HG03280 (cell line): ENCODE measurements around the gene ETV3.

Experiments
- ATAC-seq: cut with Tn5 transposase; IDR thresholded peaks from one replicate; pipeline ENCODE4 v1.9.1; 2021; ENCODE audit warnings: mild to moderate bottlenecking, moderate library complexity; ENCODE audit not compliant: unreplicated experiment

The ETV3 gene

DNA sequence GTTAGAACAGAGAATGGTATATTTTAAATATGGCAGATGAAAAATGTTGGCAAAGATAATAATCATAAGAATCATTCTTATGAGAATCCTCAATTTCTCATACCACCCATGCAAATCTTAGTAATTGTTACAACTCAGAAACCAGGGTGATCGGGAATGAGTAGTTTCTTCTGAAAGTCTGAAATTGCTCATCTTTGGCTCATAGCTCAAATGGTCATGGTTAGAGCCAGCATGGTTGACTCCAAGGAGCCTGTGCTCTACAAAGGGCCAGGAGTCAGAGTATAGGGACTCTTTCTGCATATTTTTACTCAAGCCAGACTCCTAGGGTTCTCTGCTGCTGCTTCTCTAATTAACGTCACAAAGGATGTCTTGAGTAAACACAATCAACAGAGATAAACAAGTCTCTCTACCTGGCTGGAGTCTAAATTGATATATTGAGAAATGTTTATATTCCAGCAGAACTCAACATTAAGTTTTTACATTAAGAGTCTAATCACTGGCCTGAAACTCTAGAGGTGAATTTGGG, 1.9 kb upstream of the ETV3 start:
- ATAC-seq, result no peak

DNA sequence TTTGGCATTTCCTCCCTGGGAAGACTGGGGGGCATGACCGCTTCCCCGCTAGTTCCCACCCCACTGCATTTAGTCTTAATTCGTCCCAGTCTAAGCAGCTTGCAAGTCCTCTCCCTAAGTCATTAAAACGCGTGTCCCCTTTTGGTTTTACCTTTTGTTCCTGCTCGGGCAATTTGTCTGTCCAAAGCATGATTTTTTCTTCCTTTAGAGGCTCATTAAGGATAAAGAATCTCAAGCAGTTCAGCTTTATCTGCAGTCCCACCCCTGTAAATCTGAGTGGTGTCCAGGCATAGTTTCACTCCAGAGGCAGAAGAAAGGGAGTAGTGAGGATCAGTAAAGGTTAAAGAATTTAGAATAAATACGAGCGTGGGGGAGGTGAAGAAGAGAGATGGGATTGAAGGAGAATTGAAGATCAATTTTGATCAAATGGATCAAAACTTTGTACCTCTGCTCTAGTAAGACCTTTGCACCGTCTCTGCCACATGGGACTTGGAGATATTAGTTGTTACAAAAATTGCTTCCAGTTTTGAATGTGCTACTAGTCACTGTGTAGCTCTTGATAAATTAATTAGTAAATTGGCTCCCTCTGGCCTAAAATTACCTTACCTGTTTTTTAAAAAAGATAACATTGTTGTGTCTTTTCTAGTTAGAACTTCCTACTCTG, 989 bp upstream of the ETV3 start:
- no peak for ATAC-seq

DNA sequence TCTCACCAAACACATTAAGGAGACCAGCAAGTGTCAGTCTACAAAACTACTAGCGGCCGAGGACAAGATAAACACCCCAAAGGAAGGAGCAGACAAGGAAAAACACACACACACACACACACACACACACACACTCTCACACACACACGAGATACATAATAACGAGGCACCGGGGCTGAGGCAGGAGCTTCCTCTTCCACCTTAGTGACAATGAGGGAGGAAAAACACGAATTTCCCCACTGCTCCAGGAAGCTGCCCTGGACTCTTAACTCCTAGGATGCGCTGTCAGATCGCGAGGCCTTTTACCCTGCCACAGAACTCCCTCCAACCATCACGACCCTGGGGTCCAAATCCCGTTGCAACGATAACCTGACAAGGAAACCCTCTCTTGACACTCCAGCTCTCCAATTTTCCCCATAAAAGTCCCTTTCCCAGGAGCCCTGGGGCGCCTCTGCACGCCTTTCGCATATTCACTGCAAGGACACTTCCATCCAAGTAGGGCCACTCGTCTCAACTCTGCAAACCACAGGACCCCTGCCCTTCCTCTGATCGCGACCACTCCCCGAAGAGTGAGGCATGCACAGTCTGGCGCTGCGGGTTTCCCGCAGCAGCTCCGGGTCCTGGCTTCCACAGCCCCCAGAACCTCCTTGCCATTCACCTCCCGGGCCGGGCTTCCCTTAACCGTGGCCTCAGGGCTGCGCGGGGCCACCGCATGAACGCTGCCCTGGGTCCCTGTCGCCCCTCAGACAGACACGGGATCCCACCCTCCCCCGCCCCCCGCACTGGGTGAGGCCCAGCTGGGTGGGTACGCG, 581 bp downstream of the ETV3 start:
- ATAC-seq, result no peak

DNA sequence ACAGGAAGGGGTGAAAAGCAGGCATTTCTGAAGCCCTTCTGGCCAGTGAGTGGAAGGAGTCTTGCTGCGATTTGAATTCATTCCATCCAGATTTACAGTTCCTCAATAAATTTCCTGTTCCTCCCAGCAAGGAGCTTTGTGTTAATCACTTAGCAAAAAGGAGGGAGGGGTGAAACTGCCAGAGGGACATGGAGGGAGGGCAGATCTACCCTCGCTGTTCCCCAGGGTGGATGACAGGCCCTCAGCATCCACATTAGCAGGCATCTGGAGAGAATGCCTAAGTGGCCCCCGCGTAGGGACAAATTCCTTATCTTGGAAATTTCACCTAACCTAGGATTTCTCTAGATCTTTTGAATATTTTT, 1.2 kb downstream of the ETV3 start:
- no peak for ATAC-seq

DNA sequence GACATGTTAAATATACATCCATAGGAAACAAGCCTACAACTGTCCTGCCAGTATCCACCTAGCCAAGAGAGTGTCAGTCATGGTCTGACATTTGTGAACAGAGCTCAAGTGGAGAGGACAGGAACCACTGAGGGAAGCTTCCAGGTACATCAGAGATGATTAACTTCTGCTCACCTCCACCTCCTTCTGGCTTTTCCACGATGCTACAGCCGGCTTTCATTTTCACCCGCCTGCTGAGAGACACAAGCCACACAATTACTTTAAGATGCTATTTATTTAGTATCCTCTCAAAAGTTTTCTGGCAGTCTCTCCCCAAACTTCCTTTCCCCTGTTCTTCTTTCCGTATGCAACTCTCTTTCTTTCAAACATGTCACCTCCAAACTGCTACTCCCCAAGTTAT, 2.1 kb downstream of the ETV3 start:
- ATAC-seq, result no peak

DNA sequence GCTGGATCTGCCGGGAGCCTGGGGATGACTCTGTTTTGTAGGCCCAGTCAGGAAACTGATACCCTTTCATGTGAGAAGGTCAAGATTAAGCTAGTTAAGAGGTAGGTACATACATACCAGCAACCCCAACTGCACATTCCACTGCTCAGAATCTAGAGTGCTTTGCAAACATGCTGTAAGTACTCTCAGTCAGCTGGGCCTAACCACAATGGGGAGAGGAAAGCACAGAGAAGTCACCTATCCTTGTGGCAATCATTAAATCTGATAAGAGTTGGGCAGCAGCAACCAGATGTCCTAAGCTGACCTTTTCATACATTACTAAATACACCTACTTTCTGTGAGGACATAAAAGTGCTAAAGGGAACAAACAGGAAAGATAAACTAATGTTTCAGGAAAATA, 2.5 kb downstream of the ETV3 start:
- no peak for ATAC-seq

DNA sequence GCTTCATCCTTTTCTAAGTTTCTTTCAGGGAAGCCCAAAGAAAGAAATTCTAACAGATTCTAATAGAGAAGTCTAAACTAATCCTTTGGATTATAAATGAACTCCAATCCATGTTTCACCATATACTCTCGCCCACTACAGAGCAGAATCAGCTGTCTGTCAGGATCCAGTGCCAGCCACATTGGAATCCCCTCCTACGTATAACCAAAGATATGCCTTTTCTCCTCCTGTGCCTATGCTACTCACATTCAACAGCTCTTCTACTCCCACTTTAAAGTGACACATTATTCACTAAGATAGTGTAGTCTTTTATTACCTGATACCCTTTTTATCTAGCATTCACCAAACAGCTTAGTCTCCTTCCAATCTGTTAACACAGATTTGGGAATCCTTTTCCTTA, 3.1 kb downstream of the ETV3 start:
- no peak for ATAC-seq

DNA sequence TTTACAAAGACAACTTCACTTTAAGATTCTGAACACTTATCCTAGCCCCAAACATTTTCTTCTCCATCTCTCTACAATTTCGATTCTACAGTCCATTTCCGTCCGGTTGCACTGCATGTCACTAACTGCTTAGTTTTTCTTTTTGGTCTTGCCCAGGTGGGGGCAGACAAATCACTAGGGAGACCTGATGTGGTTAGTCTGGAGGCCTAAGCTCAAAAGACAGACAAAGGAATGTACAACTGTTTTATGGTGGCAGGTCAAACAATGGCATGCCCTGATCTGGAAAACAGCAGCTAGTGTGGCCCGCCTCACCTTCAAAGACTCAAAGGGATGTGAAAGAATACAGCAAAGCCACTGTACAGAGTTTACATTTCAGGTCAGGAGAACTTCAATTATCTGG, 3.8 kb downstream of the ETV3 start:
- ATAC-seq, result no peak

DNA sequence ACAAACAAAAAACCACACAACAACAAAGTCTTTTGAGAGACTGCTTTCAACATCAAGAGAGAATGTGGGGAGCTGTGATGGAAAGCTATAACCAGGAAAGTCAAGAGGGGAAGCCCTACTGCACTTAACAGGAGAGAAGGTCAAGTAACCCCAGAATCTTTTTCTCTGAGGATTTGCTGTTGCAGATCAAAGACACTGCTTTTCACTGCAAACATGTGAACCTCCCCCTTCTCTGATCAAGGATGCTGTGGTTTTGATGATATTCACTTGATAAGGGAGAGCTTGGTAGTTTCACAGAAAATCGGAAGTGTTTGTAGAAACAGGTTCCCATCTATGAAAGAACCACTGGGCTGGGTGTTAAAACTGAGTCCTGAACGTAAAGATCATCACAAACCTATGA, 4.8 kb downstream of the ETV3 start:
- ATAC-seq, result no peak

DNA sequence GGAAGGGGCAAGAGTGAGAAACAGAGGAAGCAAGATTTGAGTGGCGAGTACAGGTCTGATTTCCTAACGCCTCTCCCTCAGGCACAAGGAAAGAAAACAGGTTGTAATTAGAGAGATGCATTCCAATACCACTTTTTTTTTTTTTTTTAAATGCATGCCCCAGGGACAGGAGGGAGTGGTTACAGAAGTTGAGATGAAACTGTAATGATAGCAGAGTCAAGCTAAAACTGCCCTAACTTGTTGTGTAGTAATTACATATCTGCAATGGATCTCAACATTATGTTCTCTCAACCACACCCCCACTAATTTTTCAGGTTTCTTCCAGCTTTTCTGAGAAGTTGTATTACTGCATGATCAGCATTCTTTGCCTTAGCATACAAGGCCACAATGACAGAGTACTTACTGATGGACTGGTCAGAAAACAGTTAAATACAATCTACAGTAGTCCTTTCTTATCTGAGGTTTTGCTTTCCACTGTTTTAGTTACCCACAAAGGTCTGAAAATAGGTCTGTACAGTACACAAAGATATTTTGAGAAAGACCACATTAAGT, 5.5 kb downstream of the ETV3 start:
- ATAC-seq, result no peak

DNA sequence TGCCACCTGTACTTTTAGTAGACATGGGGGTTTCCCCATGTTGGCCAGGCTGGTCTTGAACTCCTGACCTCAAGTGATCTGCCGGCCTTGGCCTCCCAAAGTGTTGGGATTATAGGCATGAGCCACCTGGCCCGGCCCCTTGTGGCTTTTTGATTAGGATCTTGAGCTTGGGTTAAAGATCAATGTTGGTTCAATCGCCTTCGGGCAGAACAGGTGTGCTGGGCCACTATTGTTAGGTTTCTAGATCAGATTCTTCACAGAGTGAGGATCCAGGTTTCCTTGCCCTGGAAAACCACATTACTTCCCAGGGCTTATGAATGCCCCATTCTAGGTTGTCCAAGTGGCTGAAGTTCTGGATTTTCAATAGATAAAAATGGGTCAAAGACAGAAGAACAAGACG, 6.1 kb downstream of the ETV3 start:
- no peak for ATAC-seq

DNA sequence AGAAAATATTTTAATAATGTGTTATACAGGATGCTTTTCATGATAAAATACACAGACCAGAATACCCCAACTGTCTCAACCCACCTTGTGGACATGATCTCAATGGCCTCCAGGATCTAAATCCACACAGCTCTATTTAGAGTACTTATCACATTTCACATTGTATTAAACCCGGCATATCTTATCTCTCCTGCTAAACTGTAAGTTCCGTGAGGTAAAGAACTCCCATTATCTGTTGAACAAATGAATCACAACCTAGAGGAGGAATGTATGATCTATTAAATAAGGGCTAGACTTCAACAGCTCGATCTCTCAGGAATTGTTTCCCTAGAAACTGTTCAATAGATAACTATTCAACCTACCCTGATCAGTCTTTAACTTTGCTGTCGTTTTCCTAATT, 6.9 kb downstream of the ETV3 start:
- no peak for ATAC-seq

DNA sequence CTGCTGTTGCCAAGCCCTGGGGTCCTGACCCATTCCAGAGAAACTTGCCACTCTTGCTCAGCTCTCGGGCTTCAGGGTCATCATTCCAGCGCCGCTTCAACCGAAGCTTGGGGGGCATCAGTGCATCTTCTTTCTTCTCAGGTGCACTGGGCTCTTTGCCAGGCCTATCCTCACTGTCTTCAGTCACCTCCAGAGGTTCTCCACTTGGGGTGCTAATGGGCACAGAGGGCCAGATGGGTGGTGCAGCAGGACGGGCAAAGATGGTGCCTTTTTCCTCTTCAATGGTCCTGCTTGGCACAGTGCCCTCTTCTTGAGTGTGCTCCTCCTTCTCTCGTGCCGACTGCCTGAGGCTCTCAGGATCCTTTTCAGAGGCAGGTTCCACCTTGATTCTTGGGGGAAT, 13.3 kb downstream of the ETV3 start:
- ATAC-seq, result no peak

DNA sequence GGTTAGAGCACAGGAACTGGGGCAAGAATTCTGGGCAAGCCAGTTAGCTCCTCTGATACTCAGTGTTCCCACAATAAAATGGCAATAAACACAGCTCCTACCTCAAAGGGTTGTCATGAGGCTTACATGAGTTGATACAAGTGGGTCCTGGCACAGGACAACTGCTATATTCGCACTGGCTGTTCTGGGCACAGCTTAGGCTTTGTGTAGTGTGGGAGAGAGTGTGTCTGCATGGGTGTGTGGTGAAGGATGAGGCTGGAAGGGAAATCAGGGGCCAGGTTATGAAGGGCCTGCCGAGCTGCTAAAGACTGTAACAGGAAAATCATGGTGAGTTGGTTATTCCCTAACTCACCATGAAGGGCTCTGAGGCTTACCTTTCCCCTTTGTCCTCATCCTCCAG, 18.7 kb downstream of the ETV3 start:
- ATAC-seq, result no peak

DNA sequence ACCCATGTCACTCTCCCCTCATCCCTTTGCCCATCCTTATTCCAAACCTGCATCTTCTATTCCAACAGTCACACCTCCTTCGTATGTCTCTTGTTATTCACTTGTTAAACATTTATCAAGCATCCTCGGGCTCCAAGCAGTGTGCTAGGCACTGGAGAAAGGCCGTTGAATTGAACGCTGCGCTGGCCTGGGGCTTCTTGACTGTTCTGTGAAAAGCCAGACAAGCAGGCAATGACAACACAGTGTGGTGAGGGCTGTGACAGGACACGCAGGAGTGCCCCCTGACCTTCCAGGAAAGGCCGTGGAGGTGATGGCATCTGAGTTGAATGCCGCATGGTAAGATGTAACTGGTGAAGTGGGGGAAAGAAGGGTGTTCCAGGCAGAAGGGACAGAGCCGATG, 19.2 kb downstream of the ETV3 start:
- ATAC-seq, result no peak

DNA sequence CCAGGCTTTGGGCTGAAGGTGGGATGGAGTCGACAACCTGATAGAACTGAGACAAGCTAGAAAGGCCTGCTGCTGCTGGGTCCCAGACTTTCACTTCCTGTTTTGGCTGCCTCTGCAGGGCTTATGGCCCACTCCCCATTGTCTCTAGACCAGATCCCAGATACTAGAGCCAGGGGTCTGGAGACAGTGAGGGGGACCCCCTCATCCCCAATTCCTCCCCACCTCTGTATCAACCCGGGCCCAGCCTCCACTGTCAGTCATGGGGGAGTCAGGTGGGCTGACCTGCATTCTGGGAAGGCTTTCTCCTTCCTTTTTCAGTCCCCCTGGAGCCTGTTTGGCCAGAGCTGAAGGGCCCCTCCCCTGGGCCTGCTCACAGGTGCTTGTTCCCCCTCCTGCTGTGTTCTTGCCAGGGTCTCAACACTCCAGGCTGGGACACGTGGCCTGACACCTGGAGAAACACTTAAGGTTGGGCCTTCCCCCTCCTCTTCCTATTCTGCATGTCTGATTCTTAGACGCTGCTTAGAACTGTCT, 20.6 kb downstream of the ETV3 start:
- no peak for ATAC-seq

DNA sequence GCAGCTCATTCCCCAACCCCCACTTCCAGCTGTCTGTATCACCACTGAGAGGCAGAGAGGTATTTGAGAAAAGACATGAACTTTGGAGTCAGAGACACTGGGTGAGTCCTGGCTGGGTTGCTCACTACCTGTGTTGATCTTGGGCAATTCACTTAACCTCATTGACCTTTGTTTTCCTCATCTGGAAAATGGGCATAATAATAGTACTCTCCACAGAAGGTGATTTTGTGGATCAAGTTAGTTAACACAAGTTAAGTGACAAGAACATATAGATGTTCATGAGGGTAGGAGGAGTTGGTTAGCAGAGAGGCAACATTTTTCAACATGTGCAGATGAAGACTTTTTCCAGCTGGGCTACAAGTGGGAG, 21.5 kb downstream of the ETV3 start:
- no peak for ATAC-seq

DNA sequence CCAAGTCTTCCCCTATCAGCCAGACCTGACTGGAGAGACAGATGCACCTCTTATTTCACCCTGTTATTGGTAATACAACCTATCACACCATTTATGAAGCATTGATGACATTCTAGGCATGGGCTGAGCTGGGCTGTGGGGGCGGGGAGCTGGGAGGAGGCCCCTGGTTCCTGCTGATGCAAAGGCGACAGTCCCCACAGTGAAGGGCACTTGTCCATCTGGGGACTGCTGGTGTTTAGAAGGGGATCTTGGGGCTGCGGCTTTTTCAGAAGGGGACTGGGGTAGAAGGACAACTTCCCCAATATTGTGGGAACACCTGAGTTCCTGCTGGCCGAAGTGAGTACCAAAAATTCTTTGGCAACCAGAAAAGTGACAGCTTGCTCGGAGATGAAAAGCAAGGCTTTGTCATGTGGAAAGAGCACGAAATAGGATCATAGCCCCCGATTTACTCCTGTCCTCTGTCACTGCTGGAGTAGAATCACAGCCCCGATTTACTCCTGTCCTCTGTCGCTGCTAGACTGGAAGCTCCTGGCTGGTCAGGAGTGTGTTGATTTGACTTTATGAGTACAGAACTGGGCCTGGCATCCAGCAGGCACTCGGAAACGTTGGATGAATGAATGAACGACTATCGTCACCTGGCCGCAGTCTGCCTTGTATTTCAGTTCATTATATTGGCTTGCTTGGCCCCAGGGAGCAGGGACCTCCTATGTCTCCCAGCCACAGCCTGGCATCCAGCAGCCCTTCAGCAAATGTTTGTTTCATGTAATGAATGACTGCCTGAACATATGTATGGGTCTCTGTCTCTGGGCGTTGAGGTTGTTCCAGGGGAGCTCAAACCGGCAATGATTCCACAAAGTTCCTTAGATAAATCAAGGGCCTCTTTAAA, 22.1 kb downstream of the ETV3 start:
- no peak for ATAC-seq

DNA sequence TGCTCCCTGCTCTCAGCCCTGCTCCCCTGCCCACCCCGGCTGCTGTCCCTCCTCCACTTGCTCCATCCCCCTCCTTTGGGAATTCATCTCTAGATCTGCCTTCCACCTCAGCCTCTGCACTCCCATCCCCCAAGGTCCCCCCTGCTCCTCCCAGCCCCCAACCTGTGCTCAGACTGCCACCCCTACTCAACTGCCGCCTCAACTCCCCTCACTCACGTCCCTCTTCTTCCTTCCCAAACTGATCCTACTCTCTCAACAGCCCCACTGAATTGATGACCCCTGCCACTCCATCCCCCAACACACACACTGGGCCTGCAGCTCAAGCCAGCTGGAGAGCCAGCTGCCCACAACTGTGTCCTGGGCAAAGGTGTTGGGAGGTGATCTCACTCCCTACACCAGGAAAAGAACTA, 22.8 kb downstream of the ETV3 start:
- ATAC-seq, result no peak

DNA sequence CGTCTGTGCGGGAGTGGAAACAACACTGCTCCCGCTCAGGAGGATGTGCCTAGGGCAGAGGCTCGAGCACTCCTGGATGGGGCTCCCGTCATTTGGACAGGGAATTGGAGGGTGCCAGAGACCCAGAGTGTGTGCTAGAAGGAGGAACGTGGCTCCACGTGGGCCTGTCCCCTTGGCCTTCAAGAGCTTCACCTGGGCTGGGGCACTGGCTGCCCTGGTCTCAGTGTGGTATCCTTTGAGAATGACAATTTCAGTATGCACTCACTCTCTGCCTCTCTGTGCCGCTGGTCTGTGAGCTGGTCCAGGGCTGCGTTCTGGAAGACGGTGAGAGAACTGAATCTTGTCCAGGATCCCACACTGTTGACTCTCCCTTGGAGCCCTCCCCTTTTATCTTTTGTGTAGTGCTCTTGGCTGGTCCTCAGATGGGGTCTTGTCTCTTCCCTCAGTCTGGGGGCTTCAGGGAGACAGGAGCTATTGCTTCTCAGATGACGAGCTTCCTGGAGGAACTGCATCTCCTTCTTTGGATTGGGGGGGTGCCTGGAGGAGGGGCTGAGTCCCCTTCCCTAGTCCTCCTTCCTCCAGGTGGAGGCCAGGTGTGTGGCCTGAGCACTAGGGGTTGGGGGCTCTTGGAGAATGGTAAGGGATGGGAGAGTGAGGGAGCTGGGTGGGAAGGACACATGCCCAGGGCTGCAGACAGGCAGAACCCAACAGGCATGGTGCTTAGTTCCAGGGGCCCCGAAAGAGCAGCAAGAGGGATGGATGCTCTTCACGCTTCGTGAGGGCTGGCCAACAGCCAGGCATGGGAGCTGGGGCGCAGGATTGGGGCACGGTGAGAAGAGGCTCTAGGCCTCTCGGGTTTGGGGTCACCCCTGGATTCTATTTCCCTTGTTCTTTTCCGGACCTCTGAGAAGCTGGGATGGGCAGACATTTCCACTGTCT, 23.7 kb downstream of the ETV3 start:
- no peak for ATAC-seq
